BLaER1 treated with 17β-estradiol and CSF1 and Interleukin-3, amounts not matched to agents 10 nM and 100 nM (cell line): ENCODE measurements around the gene MYOCD.

Source experiments
- H3K27ac ChIP-seq, 11 experiments: shearing (Covaris generic); formaldehyde crosslinking; 2 replicates each; pipeline ENCODE4 v1.8.1; 2022
- H3K27me3 ChIP-seq, 11 experiments: shearing (Covaris generic); formaldehyde crosslinking; 2 replicates each; pipeline ENCODE4 v1.8.1; 2022
- H3K36me3 ChIP-seq, 11 experiments: shearing (Covaris generic); formaldehyde crosslinking; 2 replicates each; pipeline ENCODE4 v1.8.1; 2022
- H3K4me1 ChIP-seq, 10 experiments: shearing (Covaris generic); formaldehyde crosslinking; 2 replicates each; pipeline ENCODE4 v1.8.1; 2022
- H3K4me2 ChIP-seq, 11 experiments: shearing (Covaris generic); formaldehyde crosslinking; 2 replicates each; pipeline ENCODE4 v1.8.1; 2022
- H3K4me3 ChIP-seq, 10 experiments: shearing (Covaris generic); formaldehyde crosslinking; 2 replicates each; pipeline ENCODE4 v1.8.1; 2022
- H3K9ac ChIP-seq, 11 experiments: shearing (Covaris generic); formaldehyde crosslinking; 2 replicates each; pipeline ENCODE4 v1.8.1; 2022
- H3K9me3 ChIP-seq, 11 experiments: shearing (Covaris generic); formaldehyde crosslinking; replicated peaks in 1 of 11; 2 replicates each; pipeline ENCODE4 v1.8.1; 2022
- H4K20me1 ChIP-seq, 11 experiments: shearing (Covaris generic); formaldehyde crosslinking; 2 replicates each; pipeline ENCODE4 v1.8.1; 2022
- Cebpa-rat ChIP-seq, 11 experiments: shearing (Covaris generic); IDR thresholded peaks; 2 replicates each; pipeline ENCODE4 v1.8.1; 2022

Gene MYOCD

GRCh38 chr17:12665263-12666210 lies at the start of gene MYOCD:
MYOCD (plus strand) TSS chr17:12665890; CDS start chr17:12666189, 299 bp downstream.
- 0 out of 22 replicates have a peak within 1 kb of the TSS, but pooled peaks of 1 of the 11 experiments have one; percentile 0 for H3K9ac ChIP-seq
- H3K27me3 ChIP-seq, result peaks cover 39 to 51% (median 44%) of the 10 kb centered on the region in 11 experiments
- TF ChIP-seq Cebpa-rat (IDR thresholded peaks at IDR 0.05), result no peak
- peak within 1 kb of the TSS; percentile 37 to 63 (median 51) for H3K4me3 ChIP-seq
- peak within 1 kb of the TSS; percentile 66 to 86 (median 76) for H3K4me2 ChIP-seq
- H3K27ac ChIP-seq, result no peak within 1 kb of the TSS
- peaks cover 0 to 3% (median 0%) of the 10 kb centered on the region in 11 experiments; a peak in 1 of 22 replicates for H4K20me1 ChIP-seq
- H3K36me3 ChIP-seq, result no peaks in the 10 kb centered on the region
- H3K4me1 ChIP-seq, result peaks cover 0 to 7% (median 0%) of the 10 kb centered on the region in 10 experiments; a peak in 2 of 20 replicates
- H3K9me3 ChIP-seq, result 0 out of 22 replicates have a peak, but pooled peaks cover 0 to 6% (median 0%) of the 10 kb centered on the region in 11 experiments

- no peaks in the 10 kb centered on the region for H3K27me3 ChIP-seq
- TF ChIP-seq Cebpa-rat (IDR thresholded peaks at IDR 0.05), result no peak
- H4K20me1 ChIP-seq, result no peaks in the 10 kb centered on the region
- H3K36me3 ChIP-seq, result no peaks in the 10 kb centered on the region
- H3K4me3 ChIP-seq, result no peak overlapping the region
- H3K27ac ChIP-seq, result no peak overlapping the region
- H3K9ac ChIP-seq, result no peak overlapping the region
- H3K4me1 ChIP-seq, result no peaks in the 10 kb centered on the region
- H3K9me3 ChIP-seq, result no peaks in the 10 kb centered on the region
- no peak overlapping the region for H3K4me2 ChIP-seq
Measured at GRCh38 chr17:12616161-12616560, 49.5 kb upstream of the MYOCD start.

GRCh38 chr17:12618557-12618956 lies 47.1 kb upstream of the MYOCD start:
- Histone ChIP-seq H3K4me3 (no peak overlapping the region), H3K9ac (no peak overlapping the region), H3K4me1 (0 out of 20 replicates have a peak, but pooled peaks cover 0 to 6% (median 0%) of the 10 kb centered on the region in 10 experiments), H4K20me1 (no peaks in the 10 kb centered on the region), H3K4me2 (no peak overlapping the region), H3K27ac (no peak overlapping the region), H3K27me3 (no peaks in the 10 kb centered on the region), H3K36me3 (no peaks in the 10 kb centered on the region), H3K9me3 (no peaks in the 10 kb centered on the region)
- no peak for TF ChIP-seq Cebpa-rat (IDR thresholded peaks at IDR 0.05)

GRCh38 chr17:12619459-12620199 lies 46.1 kb upstream of the MYOCD start:
- Histone ChIP-seq H4K20me1 (no peaks in the 10 kb centered on the region), H3K4me2 (no peak overlapping the region), H3K36me3 (no peaks in the 10 kb centered on the region), H3K4me3 (no peak overlapping the region), H3K27ac (no peak overlapping the region), H3K4me1 (0 out of 20 replicates have a peak, but pooled peaks cover 0 to 6% (median 0%) of the 10 kb centered on the region in 10 experiments), H3K27me3 (no peaks in the 10 kb centered on the region), H3K9me3 (no peaks in the 10 kb centered on the region), H3K9ac (no peak overlapping the region)
- no peak for TF ChIP-seq Cebpa-rat (IDR thresholded peaks at IDR 0.05)

GRCh38 chr17:12620200-12620720 lies 45.4 kb upstream of the MYOCD start:
- H3K27ac ChIP-seq, result no peak overlapping the region
- no peak overlapping the region for H3K9ac ChIP-seq
- TF ChIP-seq Cebpa-rat (IDR thresholded peaks at IDR 0.05), result no peak
- no peaks in the 10 kb centered on the region for H4K20me1 ChIP-seq
- H3K9me3 ChIP-seq, result no peaks in the 10 kb centered on the region
- H3K4me1 ChIP-seq, result 0 out of 20 replicates have a peak, but pooled peaks cover 0 to 6% (median 0%) of the 10 kb centered on the region in 10 experiments
- no peak overlapping the region for H3K4me2 ChIP-seq
- no peaks in the 10 kb centered on the region for H3K36me3 ChIP-seq
- no peak overlapping the region for H3K4me3 ChIP-seq
- no peaks in the 10 kb centered on the region for H3K27me3 ChIP-seq

- TF ChIP-seq Cebpa-rat (IDR thresholded peaks at IDR 0.05), result no peak
Measured at GRCh38 chr17:12622726-12623125, 43.0 kb upstream of the MYOCD start.

GRCh38 chr17:12623220-12623848 lies 42.4 kb upstream of the MYOCD start:
- Histone ChIP-seq H3K4me3 (no peak overlapping the region), H3K4me2 (no peak overlapping the region), H3K27ac (no peak overlapping the region), H3K27me3 (no peaks in the 10 kb centered on the region), H3K36me3 (no peaks in the 10 kb centered on the region), H3K9me3 (no peaks in the 10 kb centered on the region), H4K20me1 (no peaks in the 10 kb centered on the region), H3K9ac (no peak overlapping the region), H3K4me1 (0 out of 20 replicates have a peak, but pooled peaks cover 0 to 6% (median 0%) of the 10 kb centered on the region in 10 experiments)
- TF ChIP-seq Cebpa-rat (IDR thresholded peaks at IDR 0.05), result no peak

More at GRCh38 chr17:12622726-12623125, 43.0 kb upstream of the MYOCD start:
- Histone ChIP-seq H3K4me2 (no peak overlapping the region), H3K4me1 (0 out of 20 replicates have a peak, but pooled peaks cover 0 to 6% (median 0%) of the 10 kb centered on the region in 10 experiments), H3K4me3 (no peak overlapping the region), H3K27ac (no peak overlapping the region), H3K36me3 (no peaks in the 10 kb centered on the region), H3K9me3 (no peaks in the 10 kb centered on the region), H4K20me1 (no peaks in the 10 kb centered on the region), H3K27me3 (no peaks in the 10 kb centered on the region), H3K9ac (no peak overlapping the region)

- no peaks in the 10 kb centered on the region for H3K9me3 ChIP-seq
- no peaks in the 10 kb centered on the region for H4K20me1 ChIP-seq
- no peaks in the 10 kb centered on the region for H3K27me3 ChIP-seq
- H3K9ac ChIP-seq, result no peak overlapping the region
- no peak overlapping the region for H3K4me3 ChIP-seq
- no peak for TF ChIP-seq Cebpa-rat (IDR thresholded peaks at IDR 0.05)
- no peak overlapping the region for H3K4me2 ChIP-seq
- 0 out of 20 replicates have a peak, but pooled peaks cover 0 to 6% (median 0%) of the 10 kb centered on the region in 10 experiments for H3K4me1 ChIP-seq
- no peak overlapping the region for H3K27ac ChIP-seq
- H3K36me3 ChIP-seq, result no peaks in the 10 kb centered on the region
Measured at GRCh38 chr17:12624211-12624610, 41.5 kb upstream of the MYOCD start.
